B cell (primary cell): ENCODE results near the gene MAS1L. TPM values are rescaled to one million over a fixed set of nuclear protein-coding genes. Genes with fewer than 3 reads are reported as not detected.

Experiments used
- ATAC-seq: fragments of 200-7000 bp; cut with Tn5 transposase; one replicate; pipeline ENCODE4 v1.10.0; 2021; ENCODE audit warnings: low read depth, mild to moderate bottlenecking, moderate number of reproducible peaks, moderate library complexity
- CTCF ChIA-PET: fragments of 350-600 bp; sonication (Branson Sonifier 250); formaldehyde crosslinking; loops from one replicate; lab custom pipeline; 2021; ENCODE audit warnings: antibody characterized with exemption, inconsistent platforms; lab: Charles Lee
- POLR2A ChIA-PET: fragments of 350-600 bp; sonication (Branson Sonifier 250); formaldehyde crosslinking; loops from one replicate; lab custom pipeline; 2021; ENCODE audit warnings: antibody characterized with exemption; lab: Charles Lee
- DNase-seq: peaks from one replicate; pipeline ENCODE4 v3.0.0; 2013
- H2AFZ ChIP-seq: 2 replicates; pipeline ENCODE4 v1.6.1; 2012; ENCODE audit warnings: mild to moderate bottlenecking, low read depth, low read length; ENCODE audit not compliant: insufficient read depth, poor library complexity, severe bottlenecking
- H3K27ac ChIP-seq, 2 donors: 1 replicate in 1 of 2; 2 replicates in 1 of 2; pipeline ENCODE4 v1.5.1; 2012 to 2013; ENCODE audit warnings: low read length in 2 of 2, mild to moderate bottlenecking in 2 of 2, moderate library complexity in 1 of 2
- H3K27me3 ChIP-seq, 4 experiments: fragments of 200-600 bp in 1 of 4; sonication (generic) in 1 of 4; replicated peaks in 1 of 4; 1 replicate in 2 of 4; 2 replicates in 2 of 4; pipeline versions ENCODE4 v1.6.1 to v1.7.0; 2013 to 2016; ENCODE audit warnings: low read length in 3 of 4, mild to moderate bottlenecking in 2 of 4, mixed read lengths in 1 of 4, moderate library complexity in 1 of 4; ENCODE audit not compliant: insufficient read depth in 4 of 4, control insufficient read depth in 3 of 4; ENCODE audit errors: control extremely low read depth in 1 of 4
- H3K36me3 ChIP-seq, 2 experiments: replicated peaks in 1 of 2; 1 replicate in 1 of 2; 2 replicates in 1 of 2; pipeline versions ENCODE4 v1.6.1 to v1.7.1; 2013; ENCODE audit warnings: low read length in 1 of 2; ENCODE audit not compliant: insufficient read depth in 2 of 2, control insufficient read depth in 1 of 2; ENCODE audit errors: control extremely low read depth in 1 of 2, extremely low read depth in 1 of 2
- H3K4me1 ChIP-seq, 2 donors: fragments of 200-600 bp in 1 of 2; sonication (generic) in 1 of 2; 1 replicate in 1 of 2; 2 replicates in 1 of 2; pipeline versions ENCODE4 v1.5.1 to v1.6.1; 2013 to 2017; ENCODE audit warnings: low read length in 2 of 2; ENCODE audit not compliant: control insufficient read depth in 2 of 2, insufficient read depth in 2 of 2
- H3K4me2 ChIP-seq: replicated peaks from 2 replicates; pipeline ENCODE3; 2012; ENCODE audit warnings: mild to moderate bottlenecking, low read depth, low read length; ENCODE audit not compliant: poor library complexity, severe bottlenecking
- H3K4me3 ChIP-seq, 5 experiments: fragments of 200-600 bp in 1 of 5; sonication (generic) in 1 of 5; 1 replicate in 3 of 5; 2 replicates in 2 of 5; pipeline versions ENCODE4 v1.5.1 to v1.7.0; 2011 to 2016; ENCODE audit warnings: low read length in 4 of 5, mild to moderate bottlenecking in 4 of 5, low read depth in 2 of 5, control low read depth in 1 of 5, moderate library complexity in 1 of 5; ENCODE audit not compliant: insufficient read depth in 1 of 5; ENCODE audit errors: control extremely low read depth in 1 of 5, extremely low read depth in 1 of 5
- H3K79me2 ChIP-seq: fragments of 200-600 bp; sonication (generic); one replicate; pipeline ENCODE4 v1.6.0; 2016; ENCODE audit warnings: low read length; ENCODE audit not compliant: control insufficient read depth, insufficient read depth
- H3K9ac ChIP-seq: fragments of 200-600 bp; sonication (generic); 2 replicates; pipeline ENCODE4 v1.6.1; 2017; ENCODE audit warnings: mild to moderate bottlenecking, low read length, moderate library complexity
- H3K9me3 ChIP-seq, 3 donors: one replicate each; pipeline versions ENCODE4 v1.6.1 to v1.7.1; 2013; ENCODE audit warnings: low read length in 2 of 3; ENCODE audit not compliant: control insufficient read depth in 2 of 3, insufficient read depth in 1 of 3; ENCODE audit errors: control extremely low read depth in 1 of 3
- H4K20me1 ChIP-seq: 2 replicates; pipeline ENCODE4 v1.6.0; 2012; ENCODE audit warnings: mild to moderate bottlenecking, low read length; ENCODE audit not compliant: insufficient read depth, control insufficient read depth, poor library complexity, severe bottlenecking
- H3K27ac Mint-ChIP-seq: one replicate; pipeline ENCODE4 v1.8.0; 2021; ENCODE audit warnings: mixed read lengths
- H3K27me3 Mint-ChIP-seq: one replicate; pipeline ENCODE4 v1.8.0; 2021; ENCODE audit warnings: mixed read lengths
- H3K4me1 Mint-ChIP-seq: one replicate; pipeline ENCODE4 v1.8.0; 2021; ENCODE audit warnings: mixed read lengths
- H3K4me3 Mint-ChIP-seq: one replicate; pipeline ENCODE4 v1.8.0; 2021; ENCODE audit warnings: mixed read lengths
- H3K9me3 Mint-ChIP-seq: one replicate; pipeline ENCODE4 v1.8.0; 2022; ENCODE audit warnings: mixed read lengths; ENCODE audit not compliant: insufficient read depth
- CTCF ChIP-seq: fragments of 200-600 bp; IDR thresholded peaks from one replicate; pipeline ENCODE4 v1.8.0; 2022; ENCODE audit warnings: antibody characterized with exemption, mild to moderate bottlenecking
- EZH2 ChIP-seq: IDR thresholded peaks from 2 replicates; pipeline ENCODE4 v1.6.1; 2012; ENCODE audit warnings: borderline replicate concordance, low read depth, mild to moderate bottlenecking, moderate library complexity, low read length; ENCODE audit not compliant: insufficient read depth, poor library complexity, severe bottlenecking
- WGBS: methylation state at CpG from one replicate; pipeline ENCODE4 v1.1.5; 2013; ENCODE audit warnings: missing lambda C conversion rate; ENCODE audit not compliant: insufficient coverage; 5-methylcytosine and 5-hydroxymethylcytosine counted together
- intact Hi-C: fragments of 100-400 bp; cut with micrococcal nuclease; formaldehyde crosslinking; loops from one replicate; pipeline ENCODE4 v1.10.0; 2022
- polyA plus RNA-seq: library from polyadenylated mRNA; depleted of rRNA; stranded (reverse); fragments of >200 nt; gene quantifications from 2 replicates; pipeline ENCODE4 v1.2.3, GENCODE V29; 2012
- total RNA-seq, 2 donors: library from RNA; stranded (reverse); fragments of 120-200 nt in 1 of 2; gene quantifications; 1 replicate in 1 of 2; 2 replicates in 1 of 2; pipeline versions ENCODE4 v1.2.3 to v1.2.4, GENCODE V29; 2013 to 2022

MAS1L gene
- total and polyA plus RNA-seq, 2 donors (not counting 1 experiment from before 2014, with no cell fraction given): not detected

GRCh38 chr6:29491574-29491973 lies 3.8 kb upstream of the MAS1L start:
- H3K79me2 ChIP-seq: no peaks in the 10 kb centered on the region
- no peak overlapping the region for H3K27ac ChIP-seq
- 100% methylated on average over 1 of the region's 4 CpGs for WGBS
- H3K9me3 Mint-ChIP-seq: no peaks in the 10 kb centered on the region
- TF ChIP-seq CTCF: no peak
- no peak for TF ChIP-seq EZH2
- ATAC-seq: no peak
- H3K9ac ChIP-seq: no peak overlapping the region
- H3K4me1 ChIP-seq: no peaks in the 10 kb centered on the region
- no peak overlapping the region for H3K4me3 ChIP-seq
- intact Hi-C loops: no loop called here
- H3K27ac Mint-ChIP-seq: no peak overlapping the region
- peaks cover 40% of the 10 kb centered on the region for H3K27me3 Mint-ChIP-seq
- no peak overlapping the region for H3K4me3 Mint-ChIP-seq
- H3K9me3 ChIP-seq: no peaks in the 10 kb centered on the region
- no peaks in the 10 kb centered on the region for H4K20me1 ChIP-seq
- ChIA-PET POLR2A (no interaction called here), CTCF (no interaction called here)
- H2AFZ ChIP-seq: no peak overlapping the region
- H3K36me3 ChIP-seq: no peaks in the 10 kb centered on the region
- no peak for DNase-seq
- H3K27me3 ChIP-seq: peaks cover 0 to 9% (median 0%) of the 10 kb centered on the region in 4 experiments
- no peak overlapping the region for H3K4me2 ChIP-seq
- no peaks in the 10 kb centered on the region for H3K4me1 Mint-ChIP-seq

GRCh38 chr6:29490552-29490951 lies 2.8 kb upstream of the MAS1L start:
- Histone ChIP-seq H3K4me3 (no peak overlapping the region), H3K4me2 (no peak overlapping the region), H3K4me1 (no peaks in the 10 kb centered on the region), H3K36me3 (no peaks in the 10 kb centered on the region), H3K27ac (no peak overlapping the region), H3K27me3 (peaks cover 0 to 9% (median 0%) of the 10 kb centered on the region in 4 experiments), H2AFZ (no peak overlapping the region), H4K20me1 (no peaks in the 10 kb centered on the region), H3K79me2 (no peaks in the 10 kb centered on the region), H3K9ac (no peak overlapping the region), H3K9me3 (no peaks in the 10 kb centered on the region)
- 0% methylated on average over 1 of the region's 2 CpGs for WGBS
- intact Hi-C loops: no loop called here
- CTCF ChIA-PET: no interaction called here
- no peak overlapping the region for H3K4me3 Mint-ChIP-seq
- POLR2A ChIA-PET: no interaction called here
- TF ChIP-seq EZH2 (no peak), CTCF (no peak)
- peaks cover 36% of the 10 kb centered on the region for H3K27me3 Mint-ChIP-seq
- ATAC-seq (no peak), DNase-seq (no peak)
- no peak overlapping the region for H3K27ac Mint-ChIP-seq
- H3K9me3 Mint-ChIP-seq: no peaks in the 10 kb centered on the region
- H3K4me1 Mint-ChIP-seq: no peaks in the 10 kb centered on the region
